Smooth muscle cell (in vitro differentiated cells): Measurements from ENCODE around the gene SLC9A5. TPM values are rescaled to one million over a fixed set of nuclear protein-coding genes. Genes with fewer than 3 reads are reported as not detected.

Experiments
- DNase-seq: peaks from one replicate; lab custom pipeline; 2025; ENCODE audit not compliant: unreplicated experiment; lab: John Stamatoyannopoulos, UW
- H2AFZ ChIP-seq: fragments of 200-600 bp; sonication (generic); 2 replicates; pipeline ENCODE4 v1.6.0; 2016; ENCODE audit warnings: antibody characterized with exemption, low read depth, mild to moderate bottlenecking
- H3F3A ChIP-seq: fragments of 200-600 bp; sonication (generic); 2 replicates; pipeline ENCODE4 v1.6.0; 2017; ENCODE audit warnings: antibody characterized with exemption, low read depth
- H3K27ac ChIP-seq: fragments of 200-600 bp; sonication (generic); 2 replicates; pipeline ENCODE4 v1.5.1; 2016; ENCODE audit warnings: low read depth, mild to moderate bottlenecking
- H3K27me3 ChIP-seq: fragments of 200-600 bp; sonication (generic); 2 replicates; pipeline ENCODE4 v1.6.1; 2016; ENCODE audit warnings: low read depth, mild to moderate bottlenecking
- H3K36me3 ChIP-seq: fragments of 200-600 bp; sonication (generic); 2 replicates; pipeline ENCODE4 v1.5.1; 2016; ENCODE audit warnings: low read depth
- H3K4me1 ChIP-seq: fragments of 200-600 bp; sonication (generic); 2 replicates; pipeline ENCODE4 v1.5.1; 2016; ENCODE audit warnings: low read depth
- H3K4me2 ChIP-seq: fragments of 200-600 bp; sonication (generic); 2 replicates; pipeline ENCODE4 v1.6.0; 2016; ENCODE audit warnings: mild to moderate bottlenecking
- H3K4me3 ChIP-seq: fragments of 200-600 bp; sonication (generic); 2 replicates; pipeline ENCODE4 v1.5.1; 2016; ENCODE audit warnings: mild to moderate bottlenecking
- H3K79me2 ChIP-seq: fragments of 200-600 bp; sonication (generic); 2 replicates; pipeline ENCODE4 v1.6.0; 2016; ENCODE audit warnings: low read depth, mild to moderate bottlenecking
- H3K9ac ChIP-seq: fragments of 200-600 bp; sonication (generic); 2 replicates; pipeline ENCODE4 v1.6.0; 2016; ENCODE audit warnings: low read depth
- H3K9me3 ChIP-seq: fragments of 200-600 bp; sonication (generic); replicated peaks from 2 replicates; pipeline ENCODE4 v1.5.1; 2016; ENCODE audit warnings: low read depth
- H4K20me1 ChIP-seq: fragments of 200-600 bp; sonication (generic); 2 replicates; pipeline ENCODE4 v1.6.0; 2016; ENCODE audit warnings: low read depth
- WGBS: methylation state at CpG from one replicate; pipeline ENCODE4 v1.1.7; 2016; ENCODE audit warnings: low lambda C conversion rate; 5-methylcytosine and 5-hydroxymethylcytosine counted together
- polyA plus RNA-seq: library from polyadenylated mRNA; unstranded; fragments of >200 nt; fragmentation: Nextera tagmentation; extraction: Ambion mirVana; gene quantifications from 2 replicates; pipeline ENCODE4 v1.2.1, GENCODE V29; 2016
- total RNA-seq: library from RNA; depleted of rRNA; stranded (reverse); fragments of >200 nt; gene quantifications from 2 replicates; pipeline ENCODE4 v1.2.3, GENCODE V29; 2014
- TF ChIP-seq, protein P1 (sequence below): fragments of 200-600 bp; sonication (generic); IDR thresholded peaks from 2 replicates; pipeline ENCODE4 v1.5.1; 2017; ENCODE audit warnings: borderline replicate concordance, mild to moderate bottlenecking, antibody characterized with exemption; ENCODE audit not compliant: insufficient read depth, poor library complexity, severe bottlenecking

Gene SLC9A5
- total and polyA plus RNA-seq, 2 experiments from 2014 or later: 2.1 to 9.1 TPM

DNA sequence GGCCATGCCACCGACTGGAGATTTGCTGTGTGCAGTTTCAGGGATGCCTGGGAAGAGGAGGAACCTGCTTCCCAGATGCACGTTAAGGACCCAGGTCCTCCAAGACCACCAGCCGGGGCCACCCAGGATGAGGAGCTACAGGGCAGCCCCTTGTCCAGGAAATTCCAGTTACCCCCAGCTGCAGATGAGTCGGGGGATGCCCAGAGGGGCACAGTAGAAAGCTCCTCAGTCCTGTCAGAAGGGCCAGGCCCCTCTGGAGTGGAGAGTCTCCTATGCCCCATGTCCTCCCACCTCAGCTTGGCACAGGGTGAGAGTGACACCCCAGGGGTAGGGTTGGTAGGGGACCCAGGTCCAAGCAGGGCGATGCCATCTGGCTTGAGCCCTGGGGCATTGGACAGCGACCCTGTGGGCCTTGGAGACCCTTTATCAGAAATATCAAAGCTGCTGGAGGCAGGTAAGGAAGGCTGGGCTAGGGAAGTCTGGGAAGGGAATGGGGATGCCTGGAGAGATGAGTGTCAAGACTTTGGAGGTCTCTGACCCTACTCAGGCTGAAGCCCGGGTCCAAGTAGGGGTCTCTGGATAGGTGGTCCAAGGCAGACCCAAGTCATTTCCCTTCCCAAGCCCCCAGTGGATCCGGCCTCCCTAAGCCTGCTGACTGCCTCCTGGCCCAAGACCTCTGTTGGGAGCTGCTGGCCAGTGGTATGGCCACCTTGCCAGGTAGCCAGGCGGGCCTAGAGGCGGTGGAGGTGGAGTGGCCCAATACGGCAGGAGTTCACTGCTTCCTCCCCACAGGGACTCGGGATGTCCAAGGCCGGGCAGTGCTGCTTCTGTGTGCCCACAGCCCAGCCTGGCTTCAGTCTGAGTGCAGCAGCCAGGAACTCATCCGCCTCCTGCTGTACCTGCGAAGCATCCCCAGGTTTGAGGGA, 31.6 kb downstream of the SLC9A5 start:
- WGBS: 95% methylated on average over 15 of the region's 15 CpGs
- Histone ChIP-seq H3K36me3 (no peaks in the 10 kb centered on the region), H3K9ac (no peak overlapping the region), H3K4me3 (no peak overlapping the region), H2AFZ (no peak overlapping the region), H3K79me2 (no peaks in the 10 kb centered on the region), H3K27ac (no peak overlapping the region), H3K9me3 (no peaks in the 10 kb centered on the region), H3F3A (peaks cover 10% of the 10 kb centered on the region), H3K4me2 (no peak overlapping the region), H3K27me3 (no peaks in the 10 kb centered on the region), H3K4me1 (peaks cover 11% of the 10 kb centered on the region), H4K20me1 (no peaks in the 10 kb centered on the region)
- no peak for DNase-seq
- TF ChIP-seq, protein P1, sequence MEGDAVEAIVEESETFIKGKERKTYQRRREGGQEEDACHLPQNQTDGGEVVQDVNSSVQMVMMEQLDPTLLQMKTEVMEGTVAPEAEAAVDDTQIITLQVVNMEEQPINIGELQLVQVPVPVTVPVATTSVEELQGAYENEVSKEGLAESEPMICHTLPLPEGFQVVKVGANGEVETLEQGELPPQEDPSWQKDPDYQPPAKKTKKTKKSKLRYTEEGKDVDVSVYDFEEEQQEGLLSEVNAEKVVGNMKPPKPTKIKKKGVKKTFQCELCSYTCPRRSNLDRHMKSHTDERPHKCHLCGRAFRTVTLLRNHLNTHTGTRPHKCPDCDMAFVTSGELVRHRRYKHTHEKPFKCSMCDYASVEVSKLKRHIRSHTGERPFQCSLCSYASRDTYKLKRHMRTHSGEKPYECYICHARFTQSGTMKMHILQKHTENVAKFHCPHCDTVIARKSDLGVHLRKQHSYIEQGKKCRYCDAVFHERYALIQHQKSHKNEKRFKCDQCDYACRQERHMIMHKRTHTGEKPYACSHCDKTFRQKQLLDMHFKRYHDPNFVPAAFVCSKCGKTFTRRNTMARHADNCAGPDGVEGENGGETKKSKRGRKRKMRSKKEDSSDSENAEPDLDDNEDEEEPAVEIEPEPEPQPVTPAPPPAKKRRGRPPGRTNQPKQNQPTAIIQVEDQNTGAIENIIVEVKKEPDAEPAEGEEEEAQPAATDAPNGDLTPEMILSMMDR: no peak

DNA sequence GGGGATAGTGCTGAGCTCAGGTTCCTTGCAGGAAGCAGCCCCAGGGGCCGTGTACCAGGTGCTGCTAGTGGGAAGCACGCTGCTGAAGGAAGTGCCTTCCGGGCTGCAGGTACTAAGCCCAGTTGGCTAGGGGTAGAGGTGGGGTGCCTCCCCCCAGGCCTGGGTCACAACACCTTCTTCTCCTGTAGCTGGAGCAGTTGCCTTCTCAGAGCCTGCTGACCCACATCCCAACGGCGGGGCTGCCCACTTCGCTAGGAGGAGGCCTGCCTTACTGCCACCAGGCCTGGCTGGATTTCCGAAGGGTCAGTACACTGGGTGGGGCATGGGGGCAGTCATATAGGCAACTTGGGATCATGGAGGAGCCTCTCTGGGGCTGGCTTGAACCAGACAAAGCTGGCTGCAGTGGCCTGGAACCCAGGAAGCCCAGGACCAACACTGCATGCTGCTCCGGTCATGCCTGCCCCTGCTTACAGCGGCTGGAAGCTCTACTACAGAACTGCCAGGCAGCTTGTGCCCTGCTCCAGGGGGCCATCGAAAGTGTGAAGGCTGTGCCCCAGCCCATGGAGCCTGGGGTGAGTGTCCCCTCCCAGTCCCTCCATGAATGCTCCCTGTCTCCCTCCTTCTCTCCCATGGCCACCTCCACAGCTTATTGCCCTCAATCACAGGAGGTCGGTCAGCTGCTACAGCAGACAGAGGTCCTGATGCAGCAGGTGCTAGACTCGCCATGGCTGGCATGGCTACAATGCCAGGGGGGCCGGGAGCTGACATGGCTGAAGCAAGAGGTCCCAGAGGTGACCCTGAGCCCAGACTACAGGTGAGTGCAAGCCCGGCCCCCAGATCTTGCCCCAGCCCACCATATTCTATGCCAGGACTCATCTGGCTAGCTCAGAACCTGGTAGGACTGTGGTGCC, 33.0 kb downstream of the SLC9A5 start:
- 92% methylated on average over 14 of the region's 14 CpGs for WGBS
- no peak for DNase-seq
- Histone ChIP-seq H3K4me1 (peaks cover 11% of the 10 kb centered on the region), H3K27me3 (no peaks in the 10 kb centered on the region), H3K79me2 (no peaks in the 10 kb centered on the region), H3K36me3 (no peaks in the 10 kb centered on the region), H4K20me1 (no peaks in the 10 kb centered on the region), H3K4me3 (no peak overlapping the region), H3K4me2 (no peak overlapping the region), H3K9me3 (no peaks in the 10 kb centered on the region), H3K27ac (no peak overlapping the region), H3F3A (peaks cover 10% of the 10 kb centered on the region), H2AFZ (no peak overlapping the region), H3K9ac (no peak overlapping the region)
- TF ChIP-seq, protein P1: no peak

DNA sequence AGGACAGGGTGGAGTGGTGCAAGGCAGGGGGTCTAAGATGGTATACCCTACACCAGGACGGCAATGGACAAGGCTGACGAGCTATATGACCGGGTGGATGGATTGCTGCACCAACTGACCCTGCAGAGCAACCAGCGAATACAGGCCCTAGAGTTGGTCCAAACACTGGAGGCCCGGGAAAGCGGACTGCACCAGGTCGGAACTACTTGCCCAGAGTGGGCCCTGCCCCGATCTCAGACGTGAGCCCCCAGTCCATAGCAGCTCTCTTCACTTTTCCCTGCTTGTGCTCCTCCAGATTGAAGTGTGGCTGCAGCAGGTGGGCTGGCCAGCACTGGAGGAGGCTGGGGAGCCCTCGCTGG, 33.6 kb downstream of the SLC9A5 start:
- DNase-seq: no peak
- TF ChIP-seq, protein P1: no peak
- no peak overlapping the region for H3K4me3 ChIP-seq
- no peaks in the 10 kb centered on the region for H3K36me3 ChIP-seq
- H3K79me2 ChIP-seq: no peaks in the 10 kb centered on the region
- H3F3A ChIP-seq: peaks cover 10% of the 10 kb centered on the region
- no peaks in the 10 kb centered on the region for H3K9me3 ChIP-seq
- H3K4me2 ChIP-seq: no peak overlapping the region
- no peaks in the 10 kb centered on the region for H4K20me1 ChIP-seq
- no peaks in the 10 kb centered on the region for H3K27me3 ChIP-seq
- 97% methylated on average over 10 of the region's 10 CpGs for WGBS
- no peak overlapping the region for H3K27ac ChIP-seq
- H3K4me1 ChIP-seq: peaks cover 11% of the 10 kb centered on the region
- no peak overlapping the region for H2AFZ ChIP-seq
- H3K9ac ChIP-seq: no peak overlapping the region
